Right atrium auricular region (tissue), 2 donors: ENCODE results near the gene ZNF641. TPM values are rescaled to one million over a fixed set of nuclear protein-coding genes. Genes with fewer than 3 reads are reported as not detected.

ENCODE experiments used
- DNase-seq: peaks from one replicate; pipeline ENCODE4 v3.0.0-alpha.2; 2019; ENCODE audit warnings: low spot score
- H3K27ac ChIP-seq, 2 donors: fragments of 200-600 bp; sonication (generic); 1 replicate in 1 of 2; 2 replicates in 1 of 2; pipeline ENCODE4 v1.5.1; 2016 to 2019
- H3K27me3 ChIP-seq, 2 donors: fragments of 200-600 bp; sonication (generic); one replicate each; pipeline versions ENCODE4 v1.5.1 to v1.6.0; 2017 to 2019
- H3K36me3 ChIP-seq: fragments of 200-600 bp; sonication (generic); one replicate; pipeline ENCODE4 v1.5.1; 2016
- H3K4me1 ChIP-seq, 2 donors: fragments of 200-600 bp; sonication (generic); one replicate each; pipeline versions ENCODE4 v1.5.1 to v1.6.0; 2017 to 2019
- H3K4me3 ChIP-seq, 2 donors: fragments of 200-600 bp; sonication (generic); 1 replicate in 1 of 2; 2 replicates in 1 of 2; pipeline ENCODE4 v1.5.1; 2017 to 2019; ENCODE audit warnings: mild to moderate bottlenecking in 1 of 2, moderate library complexity in 1 of 2
- H3K9me3 ChIP-seq, 2 donors: fragments of 200-600 bp; sonication (generic); one replicate each; pipeline ENCODE4 v1.5.1; 2019
- total RNA-seq, 2 donors: library from RNA; depleted of rRNA; stranded (reverse); fragments of >200 nt; gene quantifications; one replicate each; pipeline ENCODE4 v1.1.0, GENCODE V29; 2016
- TF ChIP-seq, protein P1 (sequence below), 2 donors: fragments of 200-600 bp; sonication (generic); IDR thresholded peaks; one replicate each; pipeline ENCODE4 v1.5.1; 2019; ENCODE audit warnings: antibody characterized with exemption in 2 of 2

ZNF641 gene
- total RNA-seq, 2 donors from 2014 or later: 18.1 to 19.1 TPM

DNA sequence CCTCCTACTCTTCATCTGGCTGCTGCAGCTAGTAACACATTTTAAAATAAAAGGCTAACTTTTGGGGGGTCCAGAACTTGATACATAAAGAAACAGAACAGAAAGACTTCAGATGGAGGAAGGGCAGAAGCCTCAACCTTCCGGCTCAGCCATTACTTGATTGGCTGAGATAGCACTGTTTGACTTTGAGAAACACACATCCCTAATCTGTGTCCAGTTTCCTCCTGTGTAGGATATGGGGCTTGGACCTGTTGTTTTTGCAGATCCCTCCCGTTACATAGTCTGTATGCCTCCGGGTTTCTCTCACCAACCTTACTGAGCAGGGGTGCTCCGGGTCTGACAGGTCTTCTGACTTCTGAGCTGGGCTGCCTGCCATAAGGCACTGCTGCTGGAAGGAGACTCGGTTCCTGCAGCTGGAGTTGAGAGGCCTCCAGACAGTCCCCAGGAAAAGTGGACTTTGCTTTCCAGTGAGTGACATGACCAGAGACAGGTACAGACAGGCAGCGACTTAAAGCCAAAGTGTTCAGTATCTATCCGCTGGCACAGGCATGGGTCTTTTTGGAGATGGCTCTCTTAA lies 8.3 kb upstream of the ZNF641 start:
- Histone ChIP-seq H3K4me1 (no peaks in the 10 kb centered on the region), H3K9me3 (no peaks in the 10 kb centered on the region), H3K27ac (no peak overlapping the region), H3K36me3 (no peaks in the 10 kb centered on the region), H3K4me3 (no peak overlapping the region), H3K27me3 (no peaks in the 10 kb centered on the region)
- DNase-seq: no peak
- TF ChIP-seq, protein P1, sequence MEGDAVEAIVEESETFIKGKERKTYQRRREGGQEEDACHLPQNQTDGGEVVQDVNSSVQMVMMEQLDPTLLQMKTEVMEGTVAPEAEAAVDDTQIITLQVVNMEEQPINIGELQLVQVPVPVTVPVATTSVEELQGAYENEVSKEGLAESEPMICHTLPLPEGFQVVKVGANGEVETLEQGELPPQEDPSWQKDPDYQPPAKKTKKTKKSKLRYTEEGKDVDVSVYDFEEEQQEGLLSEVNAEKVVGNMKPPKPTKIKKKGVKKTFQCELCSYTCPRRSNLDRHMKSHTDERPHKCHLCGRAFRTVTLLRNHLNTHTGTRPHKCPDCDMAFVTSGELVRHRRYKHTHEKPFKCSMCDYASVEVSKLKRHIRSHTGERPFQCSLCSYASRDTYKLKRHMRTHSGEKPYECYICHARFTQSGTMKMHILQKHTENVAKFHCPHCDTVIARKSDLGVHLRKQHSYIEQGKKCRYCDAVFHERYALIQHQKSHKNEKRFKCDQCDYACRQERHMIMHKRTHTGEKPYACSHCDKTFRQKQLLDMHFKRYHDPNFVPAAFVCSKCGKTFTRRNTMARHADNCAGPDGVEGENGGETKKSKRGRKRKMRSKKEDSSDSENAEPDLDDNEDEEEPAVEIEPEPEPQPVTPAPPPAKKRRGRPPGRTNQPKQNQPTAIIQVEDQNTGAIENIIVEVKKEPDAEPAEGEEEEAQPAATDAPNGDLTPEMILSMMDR (IDR thresholded peaks at IDR 0.05): no peak

DNA sequence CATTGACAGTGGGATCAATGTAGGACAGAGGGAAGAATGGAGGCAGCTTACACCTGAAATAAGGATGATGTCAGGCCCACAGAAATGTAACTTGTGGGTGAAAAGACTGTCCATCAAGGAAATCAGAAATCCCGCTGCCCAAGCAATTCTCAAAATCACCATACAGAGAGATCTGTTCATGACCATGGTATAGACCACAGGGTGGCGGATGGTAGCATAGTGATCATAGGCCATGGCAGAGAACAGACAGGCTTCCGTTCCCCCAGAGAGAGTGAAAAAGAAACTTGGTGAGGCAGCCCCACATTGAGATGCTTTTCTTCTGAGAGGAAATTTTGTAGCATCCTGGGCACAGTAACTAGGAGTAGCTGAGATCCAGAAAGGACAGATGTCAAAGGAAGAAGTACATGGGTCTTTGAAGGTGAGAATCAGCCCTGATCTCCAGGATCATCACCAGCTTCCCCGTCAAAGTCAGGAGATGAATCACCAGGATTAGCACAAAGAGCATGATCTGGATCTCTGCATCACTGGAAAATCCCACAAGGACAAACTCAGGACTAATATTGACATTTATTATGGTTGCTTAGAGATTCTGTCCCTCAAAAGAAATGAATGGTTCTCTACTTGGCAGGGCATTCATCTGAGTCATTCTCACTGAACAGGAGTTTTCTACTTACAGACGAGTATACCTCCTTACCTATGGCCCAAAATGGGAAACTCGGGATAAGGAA lies 5.5 kb upstream of the ZNF641 start:
- Histone ChIP-seq H3K9me3 (no peaks in the 10 kb centered on the region), H3K4me3 (no peak overlapping the region), H3K27me3 (no peaks in the 10 kb centered on the region), H3K27ac (no peak overlapping the region), H3K4me1 (peaks cover 0 to 9% of the 10 kb centered on the region in 2 donors), H3K36me3 (no peaks in the 10 kb centered on the region)
- TF ChIP-seq, protein P1 (IDR thresholded peaks at IDR 0.05): no peak
- no peak for DNase-seq

DNA sequence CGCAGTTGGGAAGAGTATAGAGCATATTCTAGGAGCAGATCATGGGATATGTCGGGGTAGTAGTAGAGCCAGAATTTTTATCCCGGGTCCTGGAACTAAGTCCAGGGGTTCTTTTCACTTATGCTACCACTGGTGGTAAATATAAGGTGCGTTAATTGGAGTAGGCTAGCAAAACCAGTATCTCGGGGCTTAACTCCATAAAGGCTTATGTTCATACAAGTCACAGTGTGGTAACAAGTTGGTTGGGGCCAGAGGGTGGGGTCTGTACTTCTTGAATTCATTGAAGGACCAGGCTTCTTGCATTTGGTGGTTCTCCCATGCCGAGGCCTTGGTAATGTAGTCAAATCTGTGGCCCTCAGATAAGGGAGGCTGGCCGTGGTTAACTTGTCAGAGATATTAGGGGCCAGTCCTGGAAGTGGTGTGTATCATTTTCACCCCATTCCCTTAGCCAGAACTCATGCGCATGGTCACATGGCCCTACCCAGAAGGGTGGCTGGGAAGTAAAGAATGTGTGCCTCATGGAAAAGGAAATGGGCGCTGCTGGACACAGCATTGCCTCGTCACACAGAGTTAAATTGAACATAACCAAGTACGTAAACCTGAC lies 1.5 kb upstream of the ZNF641 start:
- no peak for DNase-seq
- TF ChIP-seq, protein P1 (IDR thresholded peaks at IDR 0.05): no peak
- no peak overlapping the region for H3K27ac ChIP-seq
- H3K27me3 ChIP-seq: no peaks in the 10 kb centered on the region
- H3K36me3 ChIP-seq: peaks cover 5% of the 10 kb centered on the region
- H3K4me1 ChIP-seq: peaks cover 0 to 28% of the 10 kb centered on the region in 2 donors
- no peaks in the 10 kb centered on the region for H3K9me3 ChIP-seq
- H3K4me3 ChIP-seq: no peak overlapping the region

DNA sequence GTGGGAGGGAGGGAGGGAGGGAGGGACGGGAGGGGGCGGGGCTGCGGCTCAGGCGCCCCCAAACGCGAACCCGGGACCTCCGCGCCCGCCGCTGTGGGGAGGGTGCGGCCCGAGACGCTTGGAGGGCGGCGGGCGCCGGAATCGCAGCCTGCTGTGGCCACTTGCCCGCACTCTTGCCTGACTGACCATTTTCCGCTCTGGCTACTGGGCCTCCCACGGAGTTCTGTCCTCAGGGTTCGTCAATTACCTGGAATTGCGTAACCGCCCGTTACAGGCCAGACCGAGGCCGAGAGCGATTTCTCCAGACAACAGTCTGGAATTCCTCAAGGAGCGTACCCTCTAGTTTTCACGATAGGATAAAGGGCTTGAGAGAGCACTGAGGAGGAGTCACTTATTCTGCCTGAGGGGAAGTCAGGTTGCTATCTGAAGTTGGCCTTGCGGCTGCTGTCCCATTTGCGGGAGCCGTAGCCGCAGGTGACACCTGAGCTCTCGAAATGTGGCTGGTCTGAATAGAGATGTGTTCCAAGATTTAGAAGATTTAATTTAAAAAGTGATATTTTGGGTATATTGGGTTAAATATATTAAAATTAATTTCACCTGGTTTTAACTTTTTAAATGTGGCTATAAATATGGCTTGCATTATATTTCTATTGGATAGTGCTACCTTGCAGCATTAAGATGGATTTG lies 446 bp upstream of the ZNF641 start:
- TF ChIP-seq, protein P1 (IDR thresholded peaks at IDR 0.05): no peak
- Histone ChIP-seq H3K27ac (peak overlapping the region; percentile 97), H3K9me3 (no peaks in the 10 kb centered on the region), H3K4me1 (peaks cover 0 to 28% of the 10 kb centered on the region in 2 donors), H3K27me3 (no peaks in the 10 kb centered on the region), H3K4me3 (peak overlapping the region; percentile 85 to 88), H3K36me3 (peaks cover 16% of the 10 kb centered on the region)
- peak; percentile 87 for DNase-seq

DNA sequence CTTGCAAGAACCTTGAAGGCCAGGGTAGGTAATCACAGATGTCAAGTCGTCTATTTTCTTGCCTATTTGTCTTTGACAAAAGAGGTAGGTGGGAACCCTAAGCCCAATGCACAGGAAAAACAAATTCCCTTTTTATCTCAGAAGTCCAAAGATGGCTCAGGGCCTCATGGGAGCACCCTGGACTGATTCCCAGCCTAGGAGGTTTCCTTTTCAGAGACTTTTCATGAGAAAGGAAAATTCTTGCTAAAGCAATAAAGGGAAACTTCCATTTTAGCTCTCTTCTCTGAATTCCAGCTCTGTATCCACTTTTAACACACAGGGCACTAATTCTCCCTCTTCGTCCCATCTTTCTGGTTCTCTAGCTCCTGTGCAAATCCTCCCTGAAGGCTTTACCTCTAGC lies 1.2 kb downstream of the ZNF641 start:
- Histone ChIP-seq H3K27ac (peak overlapping the region; percentile 97), H3K36me3 (peaks cover 33% of the 10 kb centered on the region), H3K9me3 (no peaks in the 10 kb centered on the region), H3K27me3 (no peaks in the 10 kb centered on the region), H3K4me1 (peaks cover 0 to 28% of the 10 kb centered on the region in 2 donors), H3K4me3 (peak overlapping the region; percentile 85 to 88)
- no peak for DNase-seq
- TF ChIP-seq, protein P1 (IDR thresholded peaks at IDR 0.05): no peak
